Lung (tissue), 12 donors: ENCODE data around the gene SH3PXD2A. TPM values are rescaled to one million over a fixed set of nuclear protein-coding genes. Genes with fewer than 3 reads are reported as not detected.

Source experiments
- ATAC-seq: fragments of 200-7000 bp; cut with Tn5 transposase; one replicate; pipeline ENCODE4 v1.9.1; 2020; ENCODE audit warnings: moderate number of reproducible peaks; ENCODE audit not compliant: insufficient read depth, low FRiP score
- DNase-seq, 3 donors: peaks; one replicate each; pipeline ENCODE4 v3.0.0-alpha.2; 2013 to 2017
- H3K27ac ChIP-seq, 2 donors: one replicate each; pipeline ENCODE4 v1.5.1; 2013; ENCODE audit warnings: mild to moderate bottlenecking in 2 of 2, moderate library complexity in 2 of 2, control low read depth in 1 of 2, inconsistent platforms in 1 of 2, low read depth in 1 of 2, low read length in 1 of 2
- H3K27me3 ChIP-seq, 3 donors: one replicate each; pipeline ENCODE4 v1.5.1; 2013; ENCODE audit warnings: low read length in 2 of 3; ENCODE audit not compliant: control insufficient read depth in 3 of 3, insufficient read depth in 3 of 3
- H3K36me3 ChIP-seq, 4 donors: one replicate each; pipeline ENCODE4 v1.5.1; 2013; ENCODE audit warnings: low read length in 4 of 4, mild to moderate bottlenecking in 1 of 4, moderate library complexity in 1 of 4; ENCODE audit not compliant: control insufficient read depth in 4 of 4, insufficient read depth in 4 of 4
- H3K4me1 ChIP-seq, 5 donors: one replicate each; pipeline ENCODE4 v1.5.1; 2013; ENCODE audit warnings: low read length in 5 of 5, mild to moderate bottlenecking in 2 of 5, moderate library complexity in 1 of 5; ENCODE audit not compliant: control insufficient read depth in 5 of 5, insufficient read depth in 5 of 5
- H3K4me3 ChIP-seq: one replicate; pipeline ENCODE4 v1.5.1; 2013; ENCODE audit warnings: mild to moderate bottlenecking, control low read depth, moderate library complexity
- H3K9ac ChIP-seq, 2 donors: one replicate each; pipeline ENCODE4 v1.5.1; 2013; ENCODE audit warnings: low read length in 2 of 2, control low read depth in 1 of 2; ENCODE audit not compliant: insufficient read depth in 1 of 2
- H3K9me3 ChIP-seq, 4 donors: one replicate each; pipeline ENCODE4 v1.5.1; 2013; ENCODE audit warnings: low read length in 3 of 4, mild to moderate bottlenecking in 1 of 4, moderate library complexity in 1 of 4; ENCODE audit not compliant: control insufficient read depth in 4 of 4, insufficient read depth in 3 of 4
- WGBS, 2 donors: extraction: QIAGEN DNeasy Blood & Tissue Kit; methylation state at CpG; one replicate each; pipeline ENCODE4 v1.1.7; 2013; 5-methylcytosine and 5-hydroxymethylcytosine counted together
- polyA plus RNA-seq, 2 donors: library from polyadenylated mRNA; stranded (reverse); fragments of 200-250 nt; gene quantifications; one replicate each; pipeline ENCODE4 v1.2.1, GENCODE V29; 2013
- total RNA-seq, 2 donors: library from RNA; depleted of rRNA in 1 of 2; stranded (reverse); fragments of >200 nt in 1 of 2; gene quantifications; one replicate each; pipeline ENCODE4 v1.2.1, GENCODE V29; 2014 to 2021
- TF ChIP-seq, protein P1 (sequence below): IDR thresholded peaks from 2 replicates; pipeline ENCODE4 v1.5.1; 2012; ENCODE audit warnings: mild to moderate bottlenecking; ENCODE audit errors: control extremely low read depth, extremely low read depth
- donor health status: control.
- donor health status: control.
- donor health status: Bipolar disorder and iron deficiency.
- donor health status: healthy.
- donor health status: DM: yes; HTN: yes; CAD: no.

Gene SH3PXD2A
- total and polyA plus RNA-seq, 4 donors, result 9.9 to 53.2 (median 29.2) TPM

DNA sequence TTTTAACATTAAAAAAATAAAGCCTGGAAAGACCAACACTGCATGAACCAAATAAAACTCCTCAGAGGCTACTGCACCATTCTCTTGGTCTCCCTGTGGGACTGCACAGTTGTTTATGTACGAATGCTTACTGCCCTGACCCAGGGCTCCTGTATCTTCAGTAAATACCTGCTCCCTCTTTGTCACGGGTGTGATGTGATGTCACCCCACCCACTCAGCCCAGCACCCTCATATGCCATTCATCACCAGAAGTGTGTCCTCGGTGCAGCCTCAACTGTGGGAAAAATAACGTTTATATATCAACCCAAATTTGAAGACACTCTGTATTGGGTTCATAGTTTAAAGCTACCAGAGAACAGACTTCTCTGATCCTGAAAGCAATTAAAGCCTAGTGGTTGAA, 14.0 kb upstream of the SH3PXD2A start:
- Histone ChIP-seq H3K4me3 (no peak overlapping the region), H3K9me3 (peaks cover 0 to 9% (median 1%) of the 10 kb centered on the region in 4 donors), H3K27me3 (peaks cover 0 to 2% (median 0%) of the 10 kb centered on the region in 3 donors), H3K9ac (no peak overlapping the region), H3K4me1 (peaks cover 0 to 5% (median 1%) of the 10 kb centered on the region in 5 donors), H3K36me3 (peaks cover 0 to 10% (median 2%) of the 10 kb centered on the region in 4 donors), H3K27ac (no peak overlapping the region)
- ATAC-seq (no peak), DNase-seq (no peak)
- TF ChIP-seq, protein P1, sequence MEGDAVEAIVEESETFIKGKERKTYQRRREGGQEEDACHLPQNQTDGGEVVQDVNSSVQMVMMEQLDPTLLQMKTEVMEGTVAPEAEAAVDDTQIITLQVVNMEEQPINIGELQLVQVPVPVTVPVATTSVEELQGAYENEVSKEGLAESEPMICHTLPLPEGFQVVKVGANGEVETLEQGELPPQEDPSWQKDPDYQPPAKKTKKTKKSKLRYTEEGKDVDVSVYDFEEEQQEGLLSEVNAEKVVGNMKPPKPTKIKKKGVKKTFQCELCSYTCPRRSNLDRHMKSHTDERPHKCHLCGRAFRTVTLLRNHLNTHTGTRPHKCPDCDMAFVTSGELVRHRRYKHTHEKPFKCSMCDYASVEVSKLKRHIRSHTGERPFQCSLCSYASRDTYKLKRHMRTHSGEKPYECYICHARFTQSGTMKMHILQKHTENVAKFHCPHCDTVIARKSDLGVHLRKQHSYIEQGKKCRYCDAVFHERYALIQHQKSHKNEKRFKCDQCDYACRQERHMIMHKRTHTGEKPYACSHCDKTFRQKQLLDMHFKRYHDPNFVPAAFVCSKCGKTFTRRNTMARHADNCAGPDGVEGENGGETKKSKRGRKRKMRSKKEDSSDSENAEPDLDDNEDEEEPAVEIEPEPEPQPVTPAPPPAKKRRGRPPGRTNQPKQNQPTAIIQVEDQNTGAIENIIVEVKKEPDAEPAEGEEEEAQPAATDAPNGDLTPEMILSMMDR, result no peak
- 71 to 81% methylated on average over 4 of the region's 4 CpGs for WGBS, 2 donors

DNA sequence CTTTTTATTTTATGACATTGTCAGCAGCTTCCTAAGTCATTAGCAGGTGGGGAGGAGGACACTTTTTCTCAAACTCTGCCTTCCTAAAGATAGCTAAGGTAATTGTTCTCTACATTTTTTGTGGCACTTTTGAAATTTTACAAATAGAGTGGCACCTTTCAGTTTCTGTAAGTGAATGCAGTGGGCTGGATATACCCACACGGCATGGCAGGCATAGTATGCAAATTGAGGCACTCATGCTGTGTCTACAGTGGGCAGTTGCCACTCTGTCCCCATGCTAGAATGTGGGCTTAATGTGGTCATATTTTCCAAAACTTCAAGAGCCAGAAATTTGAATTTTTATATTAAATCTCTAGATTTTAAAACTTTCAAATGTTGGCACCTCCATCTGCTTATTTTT, 12.8 kb upstream of the SH3PXD2A start:
- Histone ChIP-seq H3K4me3 (no peak overlapping the region), H3K4me1 (peaks cover 0 to 3% (median 0%) of the 10 kb centered on the region in 5 donors), H3K36me3 (peaks cover 0 to 9% (median 2%) of the 10 kb centered on the region in 4 donors), H3K27me3 (peaks cover 0 to 2% (median 0%) of the 10 kb centered on the region in 3 donors), H3K9ac (no peak overlapping the region), H3K27ac (no peak overlapping the region), H3K9me3 (peaks cover 0 to 9% (median 1%) of the 10 kb centered on the region in 4 donors)
- 84 to 85% methylated on average over 1 of the region's 1 CpG for WGBS, 2 donors
- ATAC-seq, result no peak
- TF ChIP-seq, protein P1, result no peak
- no peak for DNase-seq

DNA sequence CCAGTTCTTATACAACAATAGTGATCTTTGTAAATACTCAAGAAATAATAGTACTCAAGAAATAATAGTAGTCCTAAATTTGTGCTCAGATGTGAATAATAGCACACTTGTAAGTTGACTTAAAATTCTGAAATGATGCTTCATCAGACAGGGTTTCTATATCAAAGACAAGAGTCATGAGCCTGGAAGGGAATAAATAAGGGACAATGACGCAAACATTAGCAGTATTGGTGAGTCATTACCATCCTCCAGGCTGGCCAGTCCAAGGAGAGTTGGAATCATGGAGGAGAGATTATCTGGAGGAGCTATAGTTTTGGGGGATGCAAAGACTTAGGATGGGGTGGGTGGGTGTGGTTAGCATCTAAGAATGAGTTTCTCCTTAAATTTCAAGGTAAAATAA, 6.1 kb upstream of the SH3PXD2A start:
- TF ChIP-seq, protein P1, result no peak
- peaks cover 0 to 3% (median 2%) of the 10 kb centered on the region in 5 donors for H3K4me1 ChIP-seq
- peaks cover 0 to 9% (median 1%) of the 10 kb centered on the region in 4 donors for H3K9me3 ChIP-seq
- no peak overlapping the region for H3K27ac ChIP-seq
- H3K9ac ChIP-seq, result no peak overlapping the region
- H3K27me3 ChIP-seq, result no peaks in the 10 kb centered on the region
- 94 to 95% methylated on average over 1 of the region's 1 CpG for WGBS, 2 donors
- no peak overlapping the region for H3K4me3 ChIP-seq
- ATAC-seq (no peak), DNase-seq (no peak)
- H3K36me3 ChIP-seq, result no peaks in the 10 kb centered on the region
